H1 (cell line): Measurements from ENCODE around the gene P4HA3. TPM values are rescaled to one million over a fixed set of nuclear protein-coding genes. Genes with fewer than 3 reads are reported as not detected.

ENCODE experiments used
- CTCF ChIA-PET: fragments of 300-600 bp; sonication (Branson Sonifier 250); formaldehyde crosslinking; loops from one replicate; lab custom pipeline; 2021; ENCODE audit not compliant: partially characterized antibody; lab: Charles Lee
- POLR2A ChIA-PET: fragments of 300-600 bp; sonication (Branson Sonifier 250); formaldehyde crosslinking; loops from one replicate; lab custom pipeline; 2021; ENCODE audit warnings: inconsistent platforms; ENCODE audit not compliant: partially characterized antibody; lab: Charles Lee
- DNase-seq, 2 experiments: peaks; one replicate each; pipeline versions ENCODE4 v3.0.0 to v3.0.0-alpha.2; 2010 to 2022; ENCODE audit warnings: low spot score in 2 of 2, low read depth in 1 of 2, mixed read lengths in 1 of 2
- FAIRE-seq: peaks from 2 replicates; lab custom pipeline; 2011; peaks lifted over from hg19 to GRCh38; lab: Jason Lieb, UNC
- H2AFZ ChIP-seq: 2 replicates; pipeline ENCODE4 v1.8.1; 2012; ENCODE audit warnings: low read length, inconsistent platforms
- H2AK5ac ChIP-seq: 2 replicates; pipeline ENCODE4 v1.6.1; 2013; ENCODE audit warnings: low read depth, low read length
- H2BK120ac ChIP-seq: replicated peaks from 2 replicates; pipeline ENCODE3; 2013; ENCODE audit warnings: low read depth, low read length, inconsistent platforms
- H2BK12ac ChIP-seq: 2 replicates; pipeline ENCODE4 v1.6.1; 2013; ENCODE audit warnings: low read depth, low read length
- H2BK15ac ChIP-seq: 2 replicates; pipeline ENCODE4 v1.6.1; 2013; ENCODE audit warnings: low read length
- H2BK20ac ChIP-seq: 2 replicates; pipeline ENCODE4 v1.6.1; 2013; ENCODE audit warnings: low read length
- H2BK5ac ChIP-seq: 2 replicates; pipeline ENCODE4 v1.6.1; 2013; ENCODE audit warnings: low read depth, low read length
- H3K14ac ChIP-seq: 2 replicates; pipeline ENCODE4 v1.6.1; 2013; ENCODE audit warnings: inconsistent platforms; ENCODE audit not compliant: insufficient read length
- H3K18ac ChIP-seq: 2 replicates; pipeline ENCODE4 v1.6.1; 2013; ENCODE audit warnings: low read length; ENCODE audit errors: extremely low read depth
- H3K23ac ChIP-seq: 2 replicates; pipeline ENCODE4 v1.6.1; 2013; ENCODE audit warnings: inconsistent platforms; ENCODE audit not compliant: insufficient read length
- H3K23me2 ChIP-seq: 2 replicates; pipeline ENCODE4 v1.6.1; 2013; ENCODE audit warnings: low read depth, low read length
- H3K27ac ChIP-seq: 2 replicates; pipeline ENCODE4 v1.6.1; 2011; ENCODE audit warnings: low read depth, low read length, inconsistent platforms
- H3K27me3 ChIP-seq, 4 experiments: replicated peaks in 1 of 4; 1 replicate in 1 of 4; 2 replicates in 3 of 4; pipeline versions ENCODE4 v1.6.1 to v1.8.1; 2011 to 2013; ENCODE audit warnings: low read length in 3 of 4, mild to moderate bottlenecking in 3 of 4, inconsistent platforms in 2 of 4, mixed read lengths in 2 of 4, moderate library complexity in 1 of 4; ENCODE audit not compliant: control insufficient read depth in 3 of 4, insufficient read depth in 3 of 4; ENCODE audit errors: extremely low read depth in 1 of 4
- H3K36me3 ChIP-seq, 4 experiments: 2 replicates each; pipeline versions ENCODE4 v1.6.1 to v1.8.1; 2011 to 2013; ENCODE audit warnings: mild to moderate bottlenecking in 4 of 4, low read length in 3 of 4, moderate library complexity in 2 of 4, control low read depth in 1 of 4, inconsistent platforms in 1 of 4; ENCODE audit not compliant: insufficient read depth in 4 of 4, control insufficient read depth in 2 of 4
- H3K4ac ChIP-seq: replicated peaks from 2 replicates; pipeline ENCODE3; 2013; ENCODE audit warnings: low read length, low read depth, mixed read lengths, inconsistent platforms; ENCODE audit not compliant: insufficient read length
- H3K4me1 ChIP-seq, 4 experiments: replicated peaks in 1 of 4; 1 replicate in 1 of 4; 2 replicates in 3 of 4; pipeline versions ENCODE4 v1.6.1 to v1.8.1; 2011 to 2013; ENCODE audit warnings: low read length in 3 of 4, inconsistent platforms in 2 of 4, mixed read lengths in 1 of 4; ENCODE audit not compliant: insufficient read depth in 4 of 4, control insufficient read depth in 3 of 4
- H3K4me2 ChIP-seq, 2 experiments: 2 replicates each; pipeline versions ENCODE4 v1.6.1 to v1.8.1; 2011 to 2013; ENCODE audit warnings: low read depth in 2 of 2, low read length in 2 of 2, control low read depth in 1 of 2, inconsistent platforms in 1 of 2, mild to moderate bottlenecking in 1 of 2; ENCODE audit not compliant: insufficient read depth in 1 of 2
- H3K4me3 ChIP-seq, 4 experiments: fragments of 200-600, 300-600 bp in 1 of 4; sonication (generic), shearing (Covaris generic), sonication (Bioruptor Twin) in 1 of 4; 2 replicates each; pipeline versions ENCODE4 v1.5.1 to v1.8.1; 2011 to 2016; ENCODE audit warnings: low read length in 4 of 4, low read depth in 3 of 4, control low read depth in 2 of 4, inconsistent platforms in 2 of 4, mild to moderate bottlenecking in 2 of 4, mixed read lengths in 1 of 4, moderate library complexity in 1 of 4; ENCODE audit not compliant: insufficient read depth in 2 of 4; ENCODE audit errors: extremely low read depth in 1 of 4
- H3K56ac ChIP-seq: replicated peaks from 2 replicates; pipeline ENCODE3; 2013; ENCODE audit warnings: low read depth, mild to moderate bottlenecking, mixed read lengths, low read length, inconsistent platforms; ENCODE audit not compliant: insufficient read length
- H3K79me1 ChIP-seq: 2 replicates; pipeline ENCODE4 v1.6.1; 2013; ENCODE audit warnings: low read depth, low read length, control low read depth
- H3K79me2 ChIP-seq, 2 experiments: 2 replicates each; pipeline versions ENCODE4 v1.6.1 to v1.8.1; 2012 to 2013; ENCODE audit warnings: low read length in 2 of 2, mild to moderate bottlenecking in 2 of 2, inconsistent platforms in 1 of 2; ENCODE audit not compliant: insufficient read depth in 2 of 2, control insufficient read depth in 1 of 2
- H3K9ac ChIP-seq, 4 experiments: replicated peaks in 1 of 4; 1 replicate in 1 of 4; 2 replicates in 3 of 4; pipeline versions ENCODE4 v1.6.1 to v1.8.1; 2011 to 2013; ENCODE audit warnings: low read depth in 3 of 4, low read length in 3 of 4, control low read depth in 2 of 4, mild to moderate bottlenecking in 2 of 4, moderate library complexity in 2 of 4, inconsistent platforms in 1 of 4; ENCODE audit errors: extremely low read depth in 1 of 4
- H3K9me3 ChIP-seq, 2 experiments: 2 replicates each; pipeline versions ENCODE4 v1.6.1 to v1.8.1; 2012 to 2013; ENCODE audit warnings: mild to moderate bottlenecking in 2 of 2, moderate library complexity in 2 of 2, control low read depth in 1 of 2, inconsistent platforms in 1 of 2, low read depth in 1 of 2, low read length in 1 of 2, mixed read lengths in 1 of 2; ENCODE audit not compliant: insufficient read depth in 2 of 2
- H4K20me1 ChIP-seq, 2 experiments: replicated peaks in 1 of 2; 2 replicates each; pipeline versions ENCODE3 to v1.8.1; 2011 to 2013; ENCODE audit warnings: inconsistent platforms in 2 of 2, low read length in 2 of 2, mild to moderate bottlenecking in 1 of 2; ENCODE audit not compliant: insufficient read depth in 2 of 2, control insufficient read depth in 1 of 2
- H4K5ac ChIP-seq: 2 replicates; pipeline ENCODE4 v1.6.1; 2013; ENCODE audit warnings: low read length, low read depth, mixed read lengths, inconsistent platforms; ENCODE audit not compliant: insufficient read length
- H4K8ac ChIP-seq: 2 replicates; pipeline ENCODE4 v1.8.0; 2013; ENCODE audit warnings: mild to moderate bottlenecking, moderate library complexity, low read length, inconsistent platforms; ENCODE audit not compliant: insufficient read depth; ENCODE audit errors: extremely low read depth
- H4K91ac ChIP-seq: replicated peaks from 2 replicates; pipeline ENCODE3; 2013; ENCODE audit warnings: low read length, mixed read lengths, inconsistent platforms; ENCODE audit not compliant: insufficient read length
- BRCA1 ChIP-seq: IDR thresholded peaks from 2 replicates; pipeline ENCODE4 v1.6.1; 2012; ENCODE audit warnings: low read depth, low read length, improper control_type of control experiment
- CTBP2 ChIP-seq: IDR thresholded peaks from 2 replicates; pipeline ENCODE4 v1.7.0; 2011; ENCODE audit warnings: borderline replicate concordance, mild to moderate bottlenecking, moderate library complexity, mixed read lengths, low read length; ENCODE audit not compliant: insufficient read depth, insufficient read length
- EGR1 ChIP-seq: IDR thresholded peaks from 2 replicates; pipeline ENCODE4 v1.6.1; 2011; ENCODE audit warnings: low read depth, low read length, borderline replicate concordance
- GTF2F1 ChIP-seq: IDR thresholded peaks from 2 replicates; pipeline ENCODE4 v1.6.1; 2012; ENCODE audit warnings: low read depth, low read length, improper control_type of control experiment, borderline replicate concordance
- NANOG ChIP-seq: IDR thresholded peaks from 2 replicates; pipeline ENCODE4 v1.6.1; 2011; ENCODE audit warnings: low read length, low read depth, mild to moderate bottlenecking, inconsistent platforms; ENCODE audit not compliant: insufficient read depth, poor library complexity, severe bottlenecking
- NRF1 ChIP-seq: IDR thresholded peaks from 2 replicates; pipeline ENCODE4 v1.6.1; 2011; ENCODE audit warnings: mild to moderate bottlenecking, low read depth, low read length, improper control_type of control experiment
- TCF12 ChIP-seq: IDR thresholded peaks from 2 replicates; pipeline ENCODE4 v1.6.1; 2011; ENCODE audit warnings: low read depth, mild to moderate bottlenecking, low read length
- YY1 ChIP-seq: IDR thresholded peaks from 2 replicates; pipeline ENCODE4 v1.6.1; 2011; ENCODE audit warnings: low read depth, mild to moderate bottlenecking, low read length
- WGBS, 2 experiments: shearing (Covaris generic) in 1 of 2; methylation state at CpG; one replicate each; pipeline versions ENCODE4 v1.1.6 to v1.1.7; 2013 to 2015; ENCODE audit warnings: low lambda C conversion rate in 2 of 2, mixed read lengths in 2 of 2, inconsistent platforms in 1 of 2, low coverage in 1 of 2, missing lambda C conversion rate in 1 of 2; ENCODE audit not compliant: insufficient replicate concordance in 2 of 2, insufficient coverage in 1 of 2, insufficient read length in 1 of 2; ENCODE audit errors: extremely low coverage in 1 of 2, missing lambda C conversion rate in 1 of 2; 5-methylcytosine and 5-hydroxymethylcytosine counted together
- polyA plus RNA-seq, 7 experiments: library from polyadenylated mRNA; depleted of rRNA in 3 of 7; stranded (reverse) in 5 of 7; unstranded in 2 of 7; fragments of >200 nt in 5 of 7; fragments of 200-250 nt in 2 of 7; gene quantifications; 1 replicate in 5 of 7; 2 replicates in 1 of 7; 4 replicates in 1 of 7; pipeline versions ENCODE4 v1.2.1 to v1.2.3, GENCODE V29; 2011 to 2013; ENCODE audit warnings: missing spikeins in 2 of 7, mixed read lengths in 2 of 7
- total RNA-seq: library from RNA; stranded (reverse); fragmentation: NEBNext Ultra II Directional; extraction: Animal tissue kit (Norgen Biotek cat#: 25700); gene quantifications from 2 replicates; pipeline ENCODE4 v1.2.1, GENCODE V29; 2021
- TF ChIP-seq, protein P1 (sequence below): IDR thresholded peaks from 2 replicates; pipeline ENCODE4 v1.6.1; 2011; ENCODE audit warnings: low read depth, mild to moderate bottlenecking, low read length; ENCODE audit not compliant: insufficient read depth
- TF ChIP-seq, protein P2 (sequence below): IDR thresholded peaks from 2 replicates; pipeline ENCODE4 v1.6.1; 2012; ENCODE audit warnings: low read length, inconsistent platforms
- TF ChIP-seq, protein P3 (sequence below): IDR thresholded peaks from 2 replicates; pipeline ENCODE4 v1.6.1; 2012; ENCODE audit warnings: inconsistent platforms

The P4HA3 gene
- total and polyA plus RNA-seq, 2 of the 8 experiments (the other 6 are each of a cell fraction or from before 2014, with no cell fraction given) = 0.06 TPM; not detected in 1

DNA sequence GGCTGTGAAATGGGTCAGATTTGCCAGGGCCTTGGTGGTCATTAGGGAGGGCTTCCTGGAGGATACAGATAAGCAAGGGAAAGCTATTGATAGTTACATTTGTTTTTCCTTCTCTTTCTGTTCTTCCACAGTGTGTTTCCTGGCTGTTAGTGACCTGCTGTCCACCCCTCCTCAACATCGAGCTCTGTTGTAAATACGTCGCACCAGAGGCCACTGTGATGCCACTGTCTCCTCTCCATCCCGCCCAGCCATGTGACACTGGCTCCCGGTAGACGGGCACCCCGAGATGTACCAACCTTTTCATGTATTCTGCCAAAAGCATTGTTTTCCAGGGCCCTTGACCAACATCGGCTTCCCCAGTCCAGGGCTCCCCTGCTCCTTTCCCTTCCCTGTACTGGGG, 58.1 kb downstream of the P4HA3 start:
- Histone ChIP-seq H3K27me3 (no peaks in the 10 kb centered on the region), H3K14ac (no peak overlapping the region), H3K27ac (no peak overlapping the region), H3K56ac (no peak overlapping the region), H3K9ac (no peak overlapping the region), H3K4ac (no peak overlapping the region), H4K91ac (no peak overlapping the region), H2BK12ac (no peak overlapping the region), H3K23ac (no peak overlapping the region), H3K4me3 (no peak overlapping the region), H4K8ac (no peak overlapping the region), H3K9me3 (no peaks in the 10 kb centered on the region), H2BK120ac (no peak overlapping the region), H4K20me1 (peaks cover 2% of the 10 kb centered on the region in 2 experiments), H3K79me2 (no peaks in the 10 kb centered on the region), H2BK20ac (no peak overlapping the region), H2BK15ac (no peak overlapping the region), H3K4me2 (no peak overlapping the region), H3K36me3 (peaks cover 5 to 27% (median 17%) of the 10 kb centered on the region in 4 experiments; a peak in 6 of 8 replicates), H2AK5ac (no peak overlapping the region), H3K4me1 (peaks cover 0 to 4% (median 4%) of the 10 kb centered on the region in 4 experiments; a peak in 3 of 7 replicates), H3K23me2 (no peaks in the 10 kb centered on the region), H4K5ac (no peak overlapping the region), H3K79me1 (no peaks in the 10 kb centered on the region), H2BK5ac (no peak overlapping the region), H2AFZ (no peak overlapping the region), H3K18ac (no peak overlapping the region)
- FAIRE-seq (no peak), DNase-seq (no peak)
- 80% methylated on average over 8 of the region's 8 CpGs; no CpG with 5 or more reads in 1 of the 2 experiments for WGBS, 2 experiments
- ChIA-PET POLR2A (no interaction called here), CTCF (interaction anchor here (1.0 to 1.2 kb wide), 4 partner anchors 11 to 197 kb away, joined by 3 to 4 read pairs (median 4); no protein-coding TSS in a partner anchor)
- TF ChIP-seq, protein P1, sequence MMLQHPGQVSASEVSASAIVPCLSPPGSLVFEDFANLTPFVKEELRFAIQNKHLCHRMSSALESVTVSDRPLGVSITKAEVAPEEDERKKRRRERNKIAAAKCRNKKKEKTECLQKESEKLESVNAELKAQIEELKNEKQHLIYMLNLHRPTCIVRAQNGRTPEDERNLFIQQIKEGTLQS = no peak
- TF ChIP-seq, protein P2, sequence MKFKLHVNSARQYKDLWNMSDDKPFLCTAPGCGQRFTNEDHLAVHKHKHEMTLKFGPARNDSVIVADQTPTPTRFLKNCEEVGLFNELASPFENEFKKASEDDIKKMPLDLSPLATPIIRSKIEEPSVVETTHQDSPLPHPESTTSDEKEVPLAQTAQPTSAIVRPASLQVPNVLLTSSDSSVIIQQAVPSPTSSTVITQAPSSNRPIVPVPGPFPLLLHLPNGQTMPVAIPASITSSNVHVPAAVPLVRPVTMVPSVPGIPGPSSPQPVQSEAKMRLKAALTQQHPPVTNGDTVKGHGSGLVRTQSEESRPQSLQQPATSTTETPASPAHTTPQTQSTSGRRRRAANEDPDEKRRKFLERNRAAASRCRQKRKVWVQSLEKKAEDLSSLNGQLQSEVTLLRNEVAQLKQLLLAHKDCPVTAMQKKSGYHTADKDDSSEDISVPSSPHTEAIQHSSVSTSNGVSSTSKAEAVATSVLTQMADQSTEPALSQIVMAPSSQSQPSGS = no peak
- no peak for TF ChIP-seq EGR1
- TF ChIP-seq NRF1 = no peak
- no peak for TF ChIP-seq BRCA1
- no peak for TF ChIP-seq GTF2F1
- TF ChIP-seq, protein P3, sequence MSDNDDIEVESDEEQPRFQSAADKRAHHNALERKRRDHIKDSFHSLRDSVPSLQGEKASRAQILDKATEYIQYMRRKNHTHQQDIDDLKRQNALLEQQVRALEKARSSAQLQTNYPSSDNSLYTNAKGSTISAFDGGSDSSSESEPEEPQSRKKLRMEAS = no peak
- TF ChIP-seq NANOG = no peak
- TF ChIP-seq YY1 = no peak
- TF ChIP-seq CTBP2 = no peak
- no peak for TF ChIP-seq TCF12
